GM12878 (cell line): Measurements from ENCODE around the gene DNAH17. TPM values are rescaled to one million over a fixed set of nuclear protein-coding genes. Genes with fewer than 3 reads are reported as not detected.
A peak's percentile ranks its signal among the peaks of the same experiment; 100 is the strongest.

Source experiments
- ATAC-seq: fragments of 200-7000 bp; cut with Tn5 transposase; 3 replicates; pipeline ENCODE4 v1.9.1; 2020; ENCODE audit warnings: mild to moderate bottlenecking, moderate library complexity
- BruUV-seq: library from RNA; stranded (reverse); fragments of 400-500 nt; replicated peaks from 2 replicates; lab custom pipeline; 2021; lab: Mats Ljungman, UMichigan
- CTCF ChIA-PET: fragments of 300-600 bp; sonication (Branson Sonifier 250); formaldehyde crosslinking; extraction: SDS; loops from one replicate; lab custom pipeline; 2021; ENCODE audit warnings: inconsistent platforms; lab: Yijun Ruan, JAX
- POLR2A ChIA-PET: fragments of 350-600 bp; formaldehyde crosslinking; extraction: SDS; loops from one replicate; lab custom pipeline; 2021; ENCODE audit warnings: inconsistent platforms; lab: Charles Lee
- RAD21 ChIA-PET: fragments of 300-600 bp; sonication (Branson Sonifier 250); formaldehyde crosslinking; loops from one replicate; lab custom pipeline; 2023; ENCODE audit warnings: antibody characterized with exemption; ENCODE audit not compliant: unreplicated experiment; lab: Charles Lee
- SMC1A ChIA-PET: fragments of 300-600 bp; sonication (Branson Sonifier 250); formaldehyde crosslinking; loops from one replicate; lab custom pipeline; 2023; ENCODE audit not compliant: unreplicated experiment, uncharacterized antibody; lab: Charles Lee
- DNase-seq: peaks from one replicate; pipeline ENCODE4 v3.0.0-alpha.2; 2011; ENCODE audit warnings: low read depth, low spot score
- FAIRE-seq: peaks from 3 replicates; lab custom pipeline; 2011; peaks lifted over from hg19 to GRCh38; lab: Jason Lieb, UNC
- H2AFZ ChIP-seq: 2 replicates; pipeline ENCODE4 v1.6.0; 2011; ENCODE audit warnings: low read depth, low read length, control low read depth; ENCODE audit not compliant: control insufficient read depth
- H3K27ac ChIP-seq: 2 replicates; pipeline ENCODE4 v1.5.1; 2011; ENCODE audit warnings: control low read depth; ENCODE audit not compliant: control insufficient read depth, insufficient read depth
- H3K27me3 ChIP-seq, 2 experiments: replicated peaks in 1 of 2; 2 replicates each; pipeline versions ENCODE4 v1.6.0 to v1.6.1; 2011; ENCODE audit warnings: low read length in 1 of 2; ENCODE audit not compliant: control insufficient read depth in 2 of 2, insufficient read depth in 2 of 2
- H3K36me3 ChIP-seq, 2 experiments: 2 replicates each; pipeline ENCODE4 v1.5.1; 2011; ENCODE audit warnings: low read length in 1 of 2; ENCODE audit not compliant: control insufficient read depth in 2 of 2, insufficient read depth in 2 of 2
- H3K4me1 ChIP-seq: 2 replicates; pipeline ENCODE4 v1.6.1; 2011; ENCODE audit warnings: mild to moderate bottlenecking, low read length, moderate library complexity, mixed read lengths; ENCODE audit not compliant: control insufficient read depth, insufficient read depth
- H3K4me2 ChIP-seq: 2 replicates; pipeline ENCODE4 v1.6.0; 2011; ENCODE audit warnings: control low read depth; ENCODE audit not compliant: control insufficient read depth, insufficient read depth
- H3K4me3 ChIP-seq: fragments of 200-600 bp; sonication (generic); 2 replicates; pipeline ENCODE4 v1.5.1; 2016
- H3K79me2 ChIP-seq: 2 replicates; pipeline ENCODE4 v1.6.0; 2011; ENCODE audit warnings: low read length; ENCODE audit not compliant: control insufficient read depth, insufficient read depth
- H3K9ac ChIP-seq: 2 replicates; pipeline ENCODE4 v1.8.0; 2011; ENCODE audit warnings: low read length, control low read depth, mixed read lengths; ENCODE audit not compliant: control insufficient read depth, insufficient read depth
- H3K9me3 ChIP-seq: replicated peaks from 3 replicates; pipeline ENCODE4 v1.5.1; 2011; ENCODE audit warnings: mild to moderate bottlenecking, low read length; ENCODE audit not compliant: control insufficient read depth, insufficient read depth
- H4K20me1 ChIP-seq: 2 replicates; pipeline ENCODE4 v1.6.0; 2011; ENCODE audit not compliant: control insufficient read depth, insufficient read depth
- CBX5 ChIP-seq: sonication (generic); IDR thresholded peaks from 2 replicates; pipeline ENCODE4 v1.6.1; 2016; ENCODE audit warnings: low read depth, moderate library complexity, mild to moderate bottlenecking, inconsistent platforms
- CEBPB ChIP-seq, 2 experiments: fragments of 150-350 bp in 1 of 2; IDR thresholded peaks; 2 replicates each; pipeline ENCODE4 v1.6.1; 2012 to 2014; ENCODE audit warnings: low read depth in 2 of 2, low read length in 2 of 2, borderline replicate concordance in 1 of 2, inconsistent platforms in 1 of 2
- FOS ChIP-seq: IDR thresholded peaks from 3 replicates; pipeline ENCODE4 v1.6.1; 2011; ENCODE audit warnings: borderline replicate concordance; ENCODE audit not compliant: insufficient read length; ENCODE audit errors: extremely low read depth
- HDGF ChIP-seq: fragments of 450-650 bp; IDR thresholded peaks from 2 replicates; pipeline ENCODE4 v1.6.1; 2016; ENCODE audit warnings: antibody characterized with exemption
- NR2F1 ChIP-seq: fragments of 450-650 bp; conservative IDR thresholded peaks from 2 replicates; pipeline ENCODE4 v1.6.1; 2017; ENCODE audit warnings: mild to moderate bottlenecking
- PAX5 ChIP-seq: IDR thresholded peaks from 2 replicates; pipeline ENCODE4 v1.6.1; 2011; ENCODE audit warnings: low read depth, low read length, borderline replicate concordance
- POLR2A ChIP-seq: IDR thresholded peaks from 2 replicates; pipeline ENCODE4 v1.6.1; 2011; ENCODE audit warnings: low read depth, mild to moderate bottlenecking, low read length
- STAT3 ChIP-seq: IDR thresholded peaks from 2 replicates; pipeline ENCODE4 v1.6.1; 2011; ENCODE audit warnings: low read depth, low read length, improper control_type of control experiment
- USF1 ChIP-seq: IDR thresholded peaks from 2 replicates; pipeline ENCODE4 v1.6.1; 2011; ENCODE audit warnings: borderline replicate concordance, low read depth, mild to moderate bottlenecking, moderate library complexity, mixed read lengths, low read length; ENCODE audit not compliant: insufficient read depth; ENCODE audit errors: extremely low read length
- ZNF207 ChIP-seq: fragments of 450-650 bp; IDR thresholded peaks from 2 replicates; pipeline ENCODE4 v1.6.1; 2014; ENCODE audit warnings: antibody characterized with exemption, mild to moderate bottlenecking, borderline replicate concordance
- ZNF384 ChIP-seq: IDR thresholded peaks from 2 replicates; pipeline ENCODE4 v1.6.1; 2012; ENCODE audit warnings: low read depth, mild to moderate bottlenecking, low read length, improper control_type of control experiment, borderline replicate concordance
- WGBS: methylation state at CpG from one replicate; pipeline ENCODE4 v1.1.6; 2016; ENCODE audit warnings: low lambda C conversion rate; ENCODE audit not compliant: insufficient replicate concordance, insufficient coverage; ENCODE audit errors: missing lambda C conversion rate; 5-methylcytosine and 5-hydroxymethylcytosine counted together
- in situ Hi-C: fragments of 300-500 bp; cut with MboI; formaldehyde crosslinking; loops from 9 replicates; pipeline ENCODE4 v1.14.3; 2018; ENCODE audit warnings: mixed read lengths
- intact Hi-C: fragments of 100-400 bp; cut with micrococcal nuclease; formaldehyde crosslinking; loops from one replicate; pipeline ENCODE4 v1.14.2; 2022; ENCODE audit not compliant: unreplicated experiment
- polyA plus RNA-seq, 11 experiments: library from polyadenylated mRNA; depleted of rRNA in 4 of 11; unstranded in 6 of 11; stranded (reverse) in 5 of 11; fragments of >200 nt; fragmentation: Nextera tagmentation in 4 of 11; fragmentation: Illumina TruSeq in 1 of 11; extraction: Ambion mirVana in 4 of 11; extraction: Trizol in 1 of 11; gene quantifications; 1 replicate in 1 of 11; 2 replicates in 10 of 11; pipeline versions ENCODE4 v1.2.1 to v1.2.3, GENCODE V29; 2011 to 2016; ENCODE audit warnings: inconsistent platforms in 2 of 11, missing spikeins in 2 of 11, low read depth in 1 of 11
- total RNA-seq, 4 experiments: library from RNA; depleted of rRNA in 3 of 4; stranded (reverse); fragments of >200 nt in 3 of 4; fragmentation: Illumina TruSeq in 1 of 4; extraction: Trizol in 1 of 4; gene quantifications; 2 replicates each; pipeline versions ENCODE4 v1.2.1 to v1.2.3, GENCODE V29; 2013 to 2021
- TF ChIP-seq, protein P1 (sequence below): fragments of 150-350 bp; IDR thresholded peaks from 2 replicates; pipeline ENCODE4 v1.6.1; 2014; ENCODE audit warnings: mild to moderate bottlenecking, low read depth, low read length

The DNAH17 gene
- total and polyA plus RNA-seq, 10 of the 15 experiments (the other 5 are each of a cell fraction or from before 2014, with no cell fraction given) = 0.16 to 2.9 (median 0.56) TPM

DNA sequence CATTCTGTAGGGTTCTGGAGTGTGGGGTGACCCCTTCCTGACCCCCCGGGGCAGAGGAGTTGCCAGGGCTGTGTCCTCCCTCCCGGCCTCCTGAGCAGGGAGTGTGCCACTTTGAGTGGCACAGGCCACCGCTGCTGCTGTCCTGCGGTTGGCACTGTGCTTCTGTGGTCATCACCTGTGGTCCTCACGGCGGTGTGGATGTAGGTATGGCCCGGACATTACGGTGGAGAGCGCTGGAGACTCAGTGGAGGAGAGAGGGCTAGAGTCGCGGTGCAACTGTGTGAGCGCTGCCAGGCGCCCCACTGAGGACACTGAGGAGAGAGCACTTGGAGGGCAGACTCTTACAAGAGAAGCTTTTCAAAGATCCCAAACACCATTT lies 159.7 kb downstream of the DNAH17 start:
- intact Hi-C loops = no loop called here
- TF ChIP-seq STAT3 (no peak), NR2F1 (no peak), HDGF (no peak), POLR2A (peak; percentile 52; the same call in 1 of the 2 replicates)
- TF ChIP-seq, all 136 proteins: peak for 1
- H3K9me3 ChIP-seq = no peaks in the 10 kb centered on the region
- no peak overlapping the region for H3K9ac ChIP-seq
- peaks cover 28 to 34% of the 10 kb centered on the region in 2 experiments; a peak in 3 of 4 replicates for H3K36me3 ChIP-seq
- H3K4me3 ChIP-seq = no peak overlapping the region
- BruUV-seq = no TSS peak
- H3K27me3 ChIP-seq = no peaks in the 10 kb centered on the region
- FAIRE-seq = no peak
- no peak overlapping the region for H3K27ac ChIP-seq
- CTCF ChIA-PET = interaction anchor here (0.7 to 8.5 kb wide), 2 partner anchors 54 to 333 kb away, joined by 4 to 96 read pairs; no protein-coding TSS in a partner anchor
- POLR2A ChIA-PET = no interaction called here
- SMC1A ChIA-PET = no interaction called here
- ATAC-seq = no peak
- H3K4me1 ChIP-seq = peaks cover 6% of the 10 kb centered on the region
- RAD21 ChIA-PET = interaction anchor here (6.1 kb wide), 1 partner anchor 55 kb away, joined by 52 read pairs; no protein-coding TSS in a partner anchor
- no peak overlapping the region for H3K4me2 ChIP-seq
- no peaks in the 10 kb centered on the region; the same call in 1 of the 2 replicates for H4K20me1 ChIP-seq
- in situ Hi-C loops = loop anchor here (5.0 kb wide), 1 partner anchor 125 kb away; no protein-coding TSS in a partner anchor
- H3K79me2 ChIP-seq = no peaks in the 10 kb centered on the region; the same call in 1 of the 2 replicates
- no peak for DNase-seq
- H2AFZ ChIP-seq = no peak overlapping the region
- 97% methylated on average over 13 of the region's 13 CpGs for WGBS

- POLR2A ChIA-PET = no interaction called here
- H3K9me3 ChIP-seq = no peaks in the 10 kb centered on the region
- TF ChIP-seq, protein P1, sequence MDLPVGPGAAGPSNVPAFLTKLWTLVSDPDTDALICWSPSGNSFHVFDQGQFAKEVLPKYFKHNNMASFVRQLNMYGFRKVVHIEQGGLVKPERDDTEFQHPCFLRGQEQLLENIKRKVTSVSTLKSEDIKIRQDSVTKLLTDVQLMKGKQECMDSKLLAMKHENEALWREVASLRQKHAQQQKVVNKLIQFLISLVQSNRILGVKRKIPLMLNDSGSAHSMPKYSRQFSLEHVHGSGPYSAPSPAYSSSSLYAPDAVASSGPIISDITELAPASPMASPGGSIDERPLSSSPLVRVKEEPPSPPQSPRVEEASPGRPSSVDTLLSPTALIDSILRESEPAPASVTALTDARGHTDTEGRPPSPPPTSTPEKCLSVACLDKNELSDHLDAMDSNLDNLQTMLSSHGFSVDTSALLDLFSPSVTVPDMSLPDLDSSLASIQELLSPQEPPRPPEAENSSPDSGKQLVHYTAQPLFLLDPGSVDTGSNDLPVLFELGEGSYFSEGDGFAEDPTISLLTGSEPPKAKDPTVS = no peak
- TF ChIP-seq USF1 (no peak), ZNF207 (no peak), CBX5 (no peak), PAX5 (no peak), CEBPB (IDR thresholded peaks at IDR 0.05; ENCODE audit: borderline replicate concordance in 1 of 2, low read depth in 2 of 2, low read length in 2 of 2) (no peak), ZNF384 (no peak), FOS (no peak)
- TF ChIP-seq, all 136 proteins: peak for 0
- ChIA-PET CTCF (interaction anchor here (1.2 kb wide), 1 partner anchor 56 kb away, joined by 3 read pairs; no protein-coding TSS in a partner anchor), SMC1A (interaction anchor here (0.7 kb wide), 1 partner anchor 404 kb away, joined by 3 read pairs; no protein-coding TSS in a partner anchor), RAD21 (no interaction called here)
- no peak overlapping the region for H3K4me3 ChIP-seq
- no peak for ATAC-seq
- peaks cover 6% of the 10 kb centered on the region for H3K4me1 ChIP-seq
- H3K79me2 ChIP-seq = no peaks in the 10 kb centered on the region; the same call in 1 of the 2 replicates
- peaks cover 28 to 31% of the 10 kb centered on the region in 2 experiments; a peak in 3 of 4 replicates for H3K36me3 ChIP-seq
- no peaks in the 10 kb centered on the region for H3K27me3 ChIP-seq
- H3K9ac ChIP-seq = no peak overlapping the region
- intact Hi-C loops (no loop called here), in situ Hi-C loops (loop anchor here (5.0 kb wide), 1 partner anchor 125 kb away; no protein-coding TSS in a partner anchor)
- H3K27ac ChIP-seq = no peak overlapping the region
- no peaks in the 10 kb centered on the region; the same call in 1 of the 2 replicates for H4K20me1 ChIP-seq
- no peak for FAIRE-seq
- no peak for DNase-seq
- H3K4me2 ChIP-seq = no peak overlapping the region
- BruUV-seq = no TSS peak
- H2AFZ ChIP-seq = no peak overlapping the region
- 76% methylated on average over 15 of the region's 15 CpGs for WGBS
Observed at GRCh38 chr17:78416791-78417530, 160.2 kb downstream of the DNAH17 start.
